Natural killer cell treated with Interleukin-12 subunit alpha and Interleukin-12 subunit beta and Interleukin-15 and Interleukin-18, amount 100 ng/mL, for 72 hours (primary cell): Measurements from ENCODE around the gene COQ8B. TPM values are rescaled to one million over a fixed set of nuclear protein-coding genes. Genes with fewer than 3 reads are reported as not detected.

ENCODE experiments used
- ATAC-seq, 2 donors: fragments of 150-1000 bp; cut with Tn5 transposase in 1 of 2; sonication (Bioruptor Pico), chemical (Tn5 transposase) in 1 of 2; 2 replicates each; pipeline ENCODE4 v1.10.0; 2021
- DNase-seq: peaks from one replicate; pipeline ENCODE4 v3.0.0; 2022; ENCODE audit warnings: low spot score
- H3K27ac Mint-ChIP-seq, 2 donors: 1 replicate in 1 of 2; 2 replicates in 1 of 2; pipeline ENCODE4 v1.8.0; 2022; ENCODE audit warnings: mixed read lengths in 2 of 2, mild to moderate bottlenecking in 1 of 2, moderate library complexity in 1 of 2
- H3K27me3 Mint-ChIP-seq, 2 donors: 1 replicate in 1 of 2; 2 replicates in 1 of 2; pipeline ENCODE4 v1.8.0; 2022; ENCODE audit warnings: mixed read lengths in 2 of 2
- H3K36me3 Mint-ChIP-seq: one replicate; pipeline ENCODE4 v1.8.0; 2022; ENCODE audit warnings: mixed read lengths
- H3K4me1 Mint-ChIP-seq, 2 donors: 1 replicate in 1 of 2; 2 replicates in 1 of 2; pipeline ENCODE4 v1.8.0; 2022; ENCODE audit warnings: low read depth in 2 of 2, mixed read lengths in 2 of 2, mild to moderate bottlenecking in 1 of 2
- H3K4me3 Mint-ChIP-seq: one replicate; pipeline ENCODE4 v1.8.0; 2022; ENCODE audit warnings: mixed read lengths
- H3K9me3 Mint-ChIP-seq: 2 replicates; pipeline ENCODE4 v1.8.0; 2022; ENCODE audit warnings: mixed read lengths
- total RNA-seq, 2 donors: library from RNA; stranded (reverse); gene quantifications; one replicate each; pipeline ENCODE4 v1.2.3, GENCODE V29; 2022

COQ8B gene
- total RNA-seq, 2 donors from 2014 or later: 28.7 to 41.7 TPM

GRCh38 chr19:40750874-40751537 is 34.3 kb upstream of the COQ8B start, which contains the start of gene SNRPA:
TSS of gene SNRPA (plus strand) at chr19:40751203. CDS start at chr19:40751409, 206 bp downstream.
- H3K4me3 Mint-ChIP-seq: peak within 1 kb of the TSS; percentile 96
- no peaks in the 10 kb centered on the region for H3K27me3 Mint-ChIP-seq
- ATAC-seq (peak; percentile 83 to 85), DNase-seq (peak; percentile 98)
- no peaks in the 10 kb centered on the region for H3K9me3 Mint-ChIP-seq
- H3K4me1 Mint-ChIP-seq: peaks cover 36 to 46% of the 10 kb centered on the region in 2 donors
- peak within 1 kb of the TSS; percentile 91 to 92 for H3K27ac Mint-ChIP-seq
- peaks cover 15% of the 10 kb centered on the region for H3K36me3 Mint-ChIP-seq

- H3K9me3 Mint-ChIP-seq: no peaks in the 10 kb centered on the region
- peak within 1 kb of the TSS; percentile 91 to 92 for H3K27ac Mint-ChIP-seq
- peak; percentile 94 to 96 for ATAC-seq
- H3K4me1 Mint-ChIP-seq: peaks cover 29 to 41% of the 10 kb centered on the region in 2 donors
- peak within 1 kb of the TSS; percentile 96 for H3K4me3 Mint-ChIP-seq
- no peaks in the 10 kb centered on the region for H3K27me3 Mint-ChIP-seq
- peaks cover 15% of the 10 kb centered on the region for H3K36me3 Mint-ChIP-seq
- DNase-seq: peak; percentile 100
Measured at GRCh38 chr19:40750058-40750873, 33.6 kb upstream of the COQ8B start, which contains the start of gene ACTMAP. TSS of gene ACTMAP (minus strand) at chr19:40750477. CDS start at chr19:40749803, 674 bp downstream.

- Mint-ChIP-seq H3K4me1 (peaks cover 14 to 25% of the 10 kb centered on the region in 2 donors), H3K27me3 (no peaks in the 10 kb centered on the region), H3K9me3 (no peaks in the 10 kb centered on the region), H3K4me3 (no peak overlapping the region), H3K27ac (peak overlapping the region in 1 of 2 donors; percentile 29), H3K36me3 (peaks cover 11% of the 10 kb centered on the region)
- ATAC-seq: no peak
- no peak for DNase-seq
Measured at GRCh38 chr19:40747536-40747935, 30.9 kb upstream of the COQ8B start.

GRCh38 chr19:40745402-40745780 is 28.7 kb upstream of the COQ8B start:
- no peaks in the 10 kb centered on the region for H3K27me3 Mint-ChIP-seq
- no peak overlapping the region for H3K4me3 Mint-ChIP-seq
- H3K4me1 Mint-ChIP-seq: peaks cover 10 to 11% of the 10 kb centered on the region in 2 donors
- H3K9me3 Mint-ChIP-seq: no peaks in the 10 kb centered on the region
- no peak for DNase-seq
- no peak for ATAC-seq
- H3K27ac Mint-ChIP-seq: no peak overlapping the region
- H3K36me3 Mint-ChIP-seq: no peaks in the 10 kb centered on the region

- H3K4me3 Mint-ChIP-seq: no peak overlapping the region
- no peak for DNase-seq
- no peaks in the 10 kb centered on the region for H3K36me3 Mint-ChIP-seq
- no peak overlapping the region for H3K27ac Mint-ChIP-seq
- ATAC-seq: peak; percentile 39 to 66
- peaks cover 4 to 5% of the 10 kb centered on the region in 2 donors for H3K4me1 Mint-ChIP-seq
- H3K27me3 Mint-ChIP-seq: no peaks in the 10 kb centered on the region
- H3K9me3 Mint-ChIP-seq: no peaks in the 10 kb centered on the region
Measured at GRCh38 chr19:40744554-40745401, 28.1 kb upstream of the COQ8B start.

- DNase-seq: no peak
- H3K27ac Mint-ChIP-seq: no peak overlapping the region
- H3K4me3 Mint-ChIP-seq: no peak overlapping the region
- no peaks in the 10 kb centered on the region for H3K9me3 Mint-ChIP-seq
- H3K4me1 Mint-ChIP-seq: no peaks in the 10 kb centered on the region
- H3K36me3 Mint-ChIP-seq: no peaks in the 10 kb centered on the region
- no peaks in the 10 kb centered on the region for H3K27me3 Mint-ChIP-seq
- no peak for ATAC-seq
Measured at GRCh38 chr19:40743926-40744325, 27.2 kb upstream of the COQ8B start.

GRCh38 chr19:40742886-40743285 is 26.2 kb upstream of the COQ8B start:
- no peaks in the 10 kb centered on the region for H3K27me3 Mint-ChIP-seq
- no peak for DNase-seq
- no peak for ATAC-seq
- H3K9me3 Mint-ChIP-seq: no peaks in the 10 kb centered on the region
- H3K27ac Mint-ChIP-seq: no peak overlapping the region
- H3K4me1 Mint-ChIP-seq: no peaks in the 10 kb centered on the region
- no peak overlapping the region for H3K4me3 Mint-ChIP-seq
- H3K36me3 Mint-ChIP-seq: no peaks in the 10 kb centered on the region

GRCh38 chr19:40742477-40742876 is 25.8 kb upstream of the COQ8B start:
- no peaks in the 10 kb centered on the region for H3K4me1 Mint-ChIP-seq
- H3K27ac Mint-ChIP-seq: no peak overlapping the region
- no peak for DNase-seq
- ATAC-seq: no peak
- H3K4me3 Mint-ChIP-seq: no peak overlapping the region
- no peaks in the 10 kb centered on the region for H3K9me3 Mint-ChIP-seq
- no peaks in the 10 kb centered on the region for H3K27me3 Mint-ChIP-seq
- H3K36me3 Mint-ChIP-seq: no peaks in the 10 kb centered on the region

- no peak overlapping the region for H3K4me3 Mint-ChIP-seq
- no peaks in the 10 kb centered on the region for H3K36me3 Mint-ChIP-seq
- no peak overlapping the region for H3K27ac Mint-ChIP-seq
- H3K27me3 Mint-ChIP-seq: no peaks in the 10 kb centered on the region
- ATAC-seq (no peak), DNase-seq (no peak)
- H3K4me1 Mint-ChIP-seq: no peaks in the 10 kb centered on the region
- no peaks in the 10 kb centered on the region for H3K9me3 Mint-ChIP-seq
Measured at GRCh38 chr19:40741527-40742390, 25.1 kb upstream of the COQ8B start.

GRCh38 chr19:40740747-40741146 is 24.1 kb upstream of the COQ8B start:
- H3K9me3 Mint-ChIP-seq: no peaks in the 10 kb centered on the region
- H3K4me1 Mint-ChIP-seq: no peaks in the 10 kb centered on the region
- DNase-seq (no peak), ATAC-seq (no peak)
- peaks cover under 1% of the 10 kb centered on the region for H3K36me3 Mint-ChIP-seq
- H3K27me3 Mint-ChIP-seq: no peaks in the 10 kb centered on the region
- H3K4me3 Mint-ChIP-seq: no peak overlapping the region
- no peak overlapping the region for H3K27ac Mint-ChIP-seq

- DNase-seq (no peak), ATAC-seq (no peak)
- Mint-ChIP-seq H3K36me3 (peaks cover 7% of the 10 kb centered on the region), H3K9me3 (no peaks in the 10 kb centered on the region), H3K27me3 (no peaks in the 10 kb centered on the region), H3K4me3 (no peak overlapping the region), H3K27ac (no peak overlapping the region), H3K4me1 (no peaks in the 10 kb centered on the region)
Measured at GRCh38 chr19:40739871-40740703, 23.4 kb upstream of the COQ8B start.
